Ecto neural progenitor cell (in vitro differentiated cells): ENCODE measurements around the gene TBC1D23.
"Not testable (repeated sequence)": the region's sequence is repeated elsewhere in the genome, so short reads cannot be mapped to it uniquely, and the experiment has no call there.

Source experiments
- DNase-seq: peaks from one replicate; pipeline ENCODE4 v3.0.0-alpha.2; 2018; ENCODE audit warnings: low spot score

Gene TBC1D23

GRCh38 chr3:100257586-100257985 is 3.2 kb upstream of the TBC1D23 start:
- DNase-seq: no peak

GRCh38 chr3:100260081-100260684 is 609 bp upstream of the TBC1D23 start:
- peak; percentile 49 for DNase-seq

GRCh38 chr3:100261485-100261903 is 702 bp downstream of the TBC1D23 start:
- DNase-seq: no peak

- not testable (repeated sequence) for DNase-seq
These were observed 2.1 kb downstream of the TBC1D23 start for GRCh38 chr3:100262925-100263324.

GRCh38 chr3:100263583-100263982 is 2.8 kb downstream of the TBC1D23 start:
- no peak for DNase-seq

- no peak for DNase-seq
These were observed 3.5 kb downstream of the TBC1D23 start for GRCh38 chr3:100264242-100264641.

GRCh38 chr3:100265016-100265415 is 4.2 kb downstream of the TBC1D23 start:
- DNase-seq: no peak

- no peak for DNase-seq
These were observed 5.7 kb downstream of the TBC1D23 start for GRCh38 chr3:100266531-100266930.

GRCh38 chr3:100268156-100268555 is 7.4 kb downstream of the TBC1D23 start:
- no peak for DNase-seq

GRCh38 chr3:100269001-100269400 is 8.2 kb downstream of the TBC1D23 start:
- no peak for DNase-seq

- no peak for DNase-seq
These were observed 8.8 kb downstream of the TBC1D23 start for GRCh38 chr3:100269410-100270214.

GRCh38 chr3:100270215-100270583 is 9.4 kb downstream of the TBC1D23 start:
- DNase-seq: no peak

- no peak for DNase-seq
These were observed 10.7 kb downstream of the TBC1D23 start for GRCh38 chr3:100271522-100271921.

GRCh38 chr3:100272797-100273611 is 12.2 kb downstream of the TBC1D23 start:
- not testable (repeated sequence) for DNase-seq

GRCh38 chr3:100274361-100274760 is 13.6 kb downstream of the TBC1D23 start:
- no peak for DNase-seq

- DNase-seq: no peak
These were observed 16.5 kb downstream of the TBC1D23 start for GRCh38 chr3:100277255-100277800.

GRCh38 chr3:100278910-100279309 is 18.1 kb downstream of the TBC1D23 start:
- DNase-seq: no peak

GRCh38 chr3:100288288-100288894 is 27.6 kb downstream of the TBC1D23 start:
- DNase-seq: no peak

- no peak for DNase-seq
These were observed 28.5 kb downstream of the TBC1D23 start for GRCh38 chr3:100289339-100289738.

- DNase-seq: no peak
These were observed 34.3 kb downstream of the TBC1D23 start for GRCh38 chr3:100295089-100295488.

GRCh38 chr3:100297784-100298183 is 37.0 kb downstream of the TBC1D23 start:
- no peak for DNase-seq

- no peak for DNase-seq
These were observed 38.2 kb downstream of the TBC1D23 start for GRCh38 chr3:100299016-100299415.
